Stimulated activated naive CD4-positive, alpha-beta T cell (primary cell): ENCODE results near the gene GJD3.
A peak's percentile ranks its signal among the peaks of the same experiment; 100 is the strongest.

Source experiments
- DNase-seq, 6 experiments: peaks; one replicate each; lab custom pipeline; 2025; lab: John Stamatoyannopoulos, UW

The GJD3 gene

GRCh38 chr17:40340327-40340726 is 24.2 kb downstream of the GJD3 start:
- no peak for DNase-seq

DNA sequence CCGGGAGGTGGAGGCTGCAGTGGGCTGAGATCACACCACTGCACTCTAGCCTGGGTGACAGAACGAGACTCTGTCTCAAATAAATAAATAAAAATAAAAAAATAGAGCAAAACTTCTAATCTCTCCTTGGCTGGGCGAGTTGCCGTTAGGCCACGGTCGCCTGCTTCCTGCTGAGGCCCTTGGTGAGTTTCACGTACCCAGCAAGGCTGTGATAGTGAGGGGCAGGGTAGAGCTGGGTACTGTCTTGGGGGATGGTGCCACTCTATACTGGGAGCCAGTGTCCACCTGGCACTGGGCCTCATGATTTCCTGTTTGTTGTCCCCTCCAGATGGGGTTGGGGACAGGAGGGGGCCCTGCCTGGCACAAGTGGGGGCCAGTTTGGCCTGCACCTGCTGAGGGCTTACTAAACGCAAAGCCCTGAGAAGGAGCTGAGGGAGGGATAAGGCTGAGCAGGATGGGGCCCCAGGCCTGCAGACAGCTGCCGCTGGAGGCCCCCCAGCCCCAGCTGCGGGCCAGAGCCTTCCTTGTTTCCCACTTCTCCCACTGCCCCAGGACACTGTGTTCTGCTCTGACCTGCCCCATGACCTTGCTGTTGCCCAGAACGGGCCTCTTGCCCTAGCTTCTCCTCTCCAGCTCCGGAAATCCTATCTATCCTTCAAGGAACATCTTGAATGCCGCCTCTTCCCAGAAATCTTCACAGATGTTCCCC is 25.4 kb downstream of the GJD3 start:
- DNase-seq: no peak

DNA sequence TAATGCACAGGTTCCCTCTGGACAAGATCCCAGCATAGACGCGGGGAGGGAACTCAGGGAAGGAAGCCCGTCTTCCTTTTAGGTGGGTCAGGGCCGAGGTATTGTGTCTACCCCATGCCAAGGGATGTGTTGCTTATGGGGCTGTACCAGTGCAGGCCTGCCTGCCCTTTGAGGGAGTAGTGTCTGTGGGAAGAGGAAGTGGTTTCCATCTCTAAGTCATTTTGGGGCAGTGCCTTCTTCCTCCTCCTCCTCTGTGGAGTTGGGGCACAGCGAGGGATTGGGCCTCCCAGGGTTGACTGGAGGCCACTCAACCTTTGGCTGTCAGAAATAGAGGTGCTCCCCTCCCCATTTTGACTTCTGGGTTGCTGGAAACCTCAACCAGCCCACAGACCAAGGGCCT is 26.5 kb downstream of the GJD3 start:
- DNase-seq: no peak

- DNase-seq: no peak
Observed at GRCh38 chr17:40337351-40337750, 27.2 kb downstream of the GJD3 start.

GRCh38 chr17:40335620-40336019 is 28.9 kb downstream of the GJD3 start:
- no peak for DNase-seq

GRCh38 chr17:40333781-40334448 is 30.6 kb downstream of the GJD3 start:
- no peak for DNase-seq

DNA sequence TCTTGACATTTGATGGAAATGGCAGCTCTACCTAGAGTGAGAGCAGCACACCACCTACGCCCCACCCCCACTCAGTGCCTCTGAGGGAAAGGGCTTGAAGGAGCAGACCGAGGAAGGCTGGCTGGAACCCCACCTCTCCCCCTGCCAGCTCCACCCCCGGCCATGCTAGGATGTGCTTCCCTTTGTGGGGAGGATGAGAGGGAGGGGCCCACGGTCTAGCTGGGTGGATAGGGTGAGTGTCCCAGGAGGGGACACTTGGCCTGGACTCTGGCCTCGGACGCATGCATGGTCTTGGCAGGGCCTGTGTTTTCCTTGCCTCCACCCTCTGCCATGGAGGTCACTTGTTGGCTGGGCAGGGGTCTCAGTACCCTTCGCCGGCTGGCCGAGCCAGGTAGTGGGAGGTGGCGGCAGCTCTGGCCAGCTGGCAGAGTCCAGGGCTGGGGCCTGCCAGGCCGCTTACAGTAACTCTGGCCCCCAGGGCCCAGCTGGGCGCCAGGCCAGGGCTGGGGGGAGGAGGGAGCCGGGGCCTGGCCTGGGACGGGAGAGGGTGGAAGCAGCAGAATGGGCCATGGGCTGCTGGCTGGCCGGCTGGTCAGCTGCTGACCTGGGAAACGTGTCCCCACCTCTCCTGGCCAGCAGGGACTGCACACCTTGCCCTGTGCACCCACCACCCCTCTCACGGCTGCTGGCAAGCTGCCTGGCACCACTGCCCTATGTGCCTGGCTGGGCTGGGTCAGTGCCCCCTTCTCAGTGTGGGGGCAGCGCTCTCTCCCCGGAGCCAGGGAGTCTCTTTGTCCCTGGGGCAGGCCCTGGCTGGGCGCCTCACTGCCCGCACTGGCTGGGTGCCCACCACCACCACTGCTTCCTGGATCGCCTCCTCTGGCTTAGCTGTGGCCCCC is 32.5 kb downstream of the GJD3 start:
- DNase-seq: peak in 1 of 6 experiments; percentile 20

DNA sequence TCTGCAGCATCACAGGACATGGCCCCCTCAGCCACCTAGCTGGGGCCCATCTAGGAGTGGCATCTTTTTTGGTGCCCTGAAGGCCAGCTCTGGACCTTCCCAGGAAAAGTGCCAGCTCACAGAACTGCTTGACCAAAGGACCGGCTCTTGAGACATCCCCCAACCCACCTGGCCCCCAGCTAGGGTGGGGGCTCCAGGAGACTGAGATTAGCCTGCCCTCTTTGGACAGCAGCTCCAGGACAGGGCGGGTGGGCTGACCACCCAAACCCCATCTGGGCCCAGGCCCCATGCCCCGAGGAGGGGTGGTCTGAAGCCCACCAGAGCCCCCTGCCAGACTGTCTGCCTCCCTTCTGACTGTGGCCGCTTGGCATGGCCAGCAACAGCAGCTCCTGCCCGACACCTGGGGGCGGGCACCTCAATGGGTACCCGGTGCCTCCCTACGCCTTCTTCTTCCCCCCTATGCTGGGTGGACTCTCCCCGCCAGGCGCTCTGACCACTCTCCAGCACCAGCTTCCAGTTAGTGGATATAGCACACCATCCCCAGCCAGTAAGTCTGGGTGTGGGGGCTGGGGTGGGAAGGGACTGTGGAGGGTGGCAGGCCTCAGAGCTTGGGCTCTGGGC is 33.6 kb downstream of the GJD3 start:
- DNase-seq: no peak

GRCh38 chr17:40329839-40330794 is 34.4 kb downstream of the GJD3 start:
- DNase-seq: peak in 1 of 6 experiments; percentile 42

DNA sequence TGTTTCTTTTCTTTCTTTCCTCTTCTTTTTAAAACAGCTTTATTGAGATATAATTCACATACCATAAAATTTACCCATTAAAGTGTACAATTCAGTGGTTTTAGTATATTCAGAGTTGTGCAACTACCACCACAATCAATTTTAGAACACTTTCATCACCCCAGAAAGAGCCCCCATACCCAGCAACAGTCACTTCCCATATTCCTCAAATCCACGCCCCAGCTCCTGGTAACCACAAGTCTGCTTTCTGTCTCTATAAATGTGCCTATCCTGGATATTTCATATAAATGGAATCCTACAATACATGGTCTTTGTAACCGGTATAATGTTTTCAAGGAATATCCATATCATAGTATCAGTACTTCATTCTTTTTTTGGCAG is 36.2 kb downstream of the GJD3 start:
- DNase-seq: no peak

DNA sequence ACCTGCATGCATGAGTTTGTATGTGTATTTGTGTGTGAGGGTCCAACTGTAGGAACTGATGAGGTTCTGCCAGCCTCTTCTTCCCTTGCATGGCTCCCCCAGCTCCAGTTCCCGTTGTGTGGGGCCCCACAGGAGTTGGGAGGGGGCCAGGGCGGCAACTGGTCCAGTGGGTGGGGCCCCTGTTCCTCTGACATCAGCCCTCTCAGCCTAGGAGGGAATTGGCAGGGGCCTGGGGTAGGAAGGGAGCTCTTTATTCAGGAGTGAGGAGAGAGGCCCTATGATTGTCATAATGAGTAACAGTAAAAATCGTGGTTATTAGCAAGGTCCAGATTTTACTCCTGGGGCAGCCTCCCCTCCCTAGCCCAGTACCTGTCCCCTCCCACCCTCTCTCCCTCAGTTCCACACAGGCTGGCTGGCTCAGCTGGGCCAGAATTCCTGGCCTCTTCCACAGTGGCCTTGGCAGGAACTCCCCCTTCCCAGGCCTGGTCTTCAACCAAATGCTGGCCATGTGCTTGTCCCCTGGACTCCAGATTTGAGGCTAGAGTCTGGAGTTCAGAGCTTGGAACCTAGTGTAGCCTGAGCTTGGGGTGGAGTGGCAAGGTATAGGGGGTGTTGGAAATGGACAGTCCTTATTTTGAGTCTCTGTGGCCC is 36.7 kb downstream of the GJD3 start:
- DNase-seq: no peak

GRCh38 chr17:40327244-40327729 is 37.2 kb downstream of the GJD3 start:
- no peak for DNase-seq

DNA sequence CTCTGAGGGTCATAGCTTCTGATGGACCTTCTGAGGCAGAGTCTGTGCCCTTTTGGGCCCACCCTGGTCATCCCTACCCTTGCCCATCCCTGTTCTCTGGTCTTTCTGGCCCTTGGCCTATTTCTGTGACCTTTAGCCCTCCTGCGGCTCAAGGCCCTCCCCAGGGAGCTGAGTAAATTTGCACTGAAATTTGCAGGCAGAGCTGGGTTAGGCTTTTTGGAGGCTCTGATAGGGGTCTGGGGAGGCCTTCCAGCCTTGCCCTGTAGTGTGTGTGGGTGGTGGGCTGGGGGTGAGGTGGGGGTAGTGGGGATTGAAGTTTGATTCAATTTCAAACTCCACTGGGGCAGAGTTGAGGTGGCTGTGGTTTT is 37.7 kb downstream of the GJD3 start:
- no peak for DNase-seq

GRCh38 chr17:40326014-40326831 is 38.3 kb downstream of the GJD3 start:
- DNase-seq: peak; percentile 44 to 67 (median 60)

DNA sequence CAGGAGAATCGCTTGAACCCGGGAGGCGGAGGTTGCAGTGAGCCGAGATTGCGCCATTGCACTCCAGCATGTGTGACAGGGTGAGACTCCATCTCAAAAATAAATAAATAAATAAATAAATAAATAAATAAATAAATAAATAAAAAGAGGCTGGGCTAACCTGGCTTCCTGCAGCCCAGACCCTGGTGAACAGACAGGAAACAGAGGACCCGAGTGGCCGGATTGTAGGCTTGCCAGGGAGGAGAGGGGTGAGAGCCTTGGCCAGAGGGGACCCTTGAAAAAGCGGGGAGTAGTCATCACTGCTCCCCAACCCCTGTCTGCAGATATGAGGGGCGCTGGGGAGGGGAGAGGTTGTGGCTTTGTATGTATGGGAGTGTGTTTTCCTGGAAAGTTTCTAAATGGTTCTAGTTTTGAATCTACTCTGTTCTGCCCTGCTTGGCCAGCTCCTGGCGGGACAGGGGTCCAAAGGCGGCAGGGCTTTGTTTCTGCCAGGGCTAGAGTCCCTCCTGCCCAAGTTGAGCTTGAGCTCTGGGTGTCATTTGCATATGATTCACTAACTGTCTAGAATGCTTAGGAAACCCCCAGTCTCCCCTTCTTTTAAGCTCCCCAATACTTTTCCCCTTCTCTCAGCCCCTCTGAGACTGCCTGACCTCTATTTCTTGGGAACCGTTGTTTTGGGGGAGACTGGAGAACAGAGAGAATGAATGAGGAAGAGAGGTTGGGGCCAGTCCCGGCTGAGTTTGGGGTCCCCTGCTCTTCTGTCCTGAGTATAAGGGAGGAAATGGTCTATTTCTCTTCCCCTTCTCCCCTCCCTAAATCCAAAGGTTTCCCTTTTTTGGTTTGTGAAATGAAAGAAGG is 39.2 kb downstream of the GJD3 start:
- peak in 2 of 6 experiments; percentile 26 to 49 for DNase-seq

- DNase-seq: peak; percentile 38 to 88 (median 60)
Observed at GRCh38 chr17:40323391-40324381, 40.9 kb downstream of the GJD3 start.
